Gastrocnemius medialis (tissue), 4 donors: ENCODE data around the gene MAP2K5.

Experiments
- POLR2A ChIP-seq, 2 donors: fragments of 450-650 bp; IDR thresholded peaks; one replicate each; pipeline ENCODE4 v1.6.1; 2017; ENCODE audit warnings: antibody characterized with exemption in 2 of 2, mild to moderate bottlenecking in 2 of 2, moderate library complexity in 2 of 2
- TF ChIP-seq, protein P1 (sequence below), 5 experiments: fragments of 450-650 bp in 3 of 5; fragments of 200-600 bp in 2 of 5; sonication (generic) in 2 of 5; IDR thresholded peaks in 4 of 5; conservative IDR thresholded peaks in 1 of 5; 1 replicate in 4 of 5; 2 replicates in 1 of 5; pipeline ENCODE4 v1.5.1; 2016 to 2019; ENCODE audit warnings: antibody characterized with exemption in 5 of 5, mild to moderate bottlenecking in 3 of 5, moderate library complexity in 3 of 5

DNA sequence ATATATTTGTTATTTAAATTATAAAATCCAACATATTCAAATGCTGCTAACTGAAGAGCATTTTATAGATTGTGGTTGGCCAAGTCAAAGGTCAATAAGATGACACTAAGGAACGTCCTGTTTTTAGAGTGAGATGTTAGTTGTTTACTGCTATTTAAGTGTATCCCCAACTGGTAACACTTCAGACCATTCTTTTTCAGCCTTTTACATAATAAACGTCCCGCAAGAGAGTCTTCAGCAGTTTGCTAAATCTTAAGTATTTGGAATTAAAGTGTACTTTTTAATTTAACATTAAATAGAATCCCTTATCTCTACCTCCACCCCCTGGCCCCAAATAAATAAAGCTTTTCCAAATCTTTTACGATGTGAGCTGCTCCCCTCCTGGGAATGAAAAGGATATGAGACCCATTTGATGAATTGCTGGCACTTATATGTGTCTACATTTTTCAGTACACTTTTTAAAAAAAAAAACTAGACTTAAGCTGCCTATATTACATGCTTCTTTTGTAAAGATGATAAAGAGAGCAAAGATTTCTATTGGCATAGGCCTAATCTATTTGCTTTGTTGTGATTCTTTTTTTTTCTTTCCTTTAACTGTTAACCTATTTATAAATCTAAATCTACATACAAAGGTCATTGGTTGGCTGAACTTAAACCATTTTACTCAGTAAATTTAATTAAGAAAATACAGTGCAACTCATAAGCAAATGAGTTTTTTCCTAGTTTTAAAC, 181.0 kb downstream of the MAP2K5 start:
- TF ChIP-seq, protein P1, sequence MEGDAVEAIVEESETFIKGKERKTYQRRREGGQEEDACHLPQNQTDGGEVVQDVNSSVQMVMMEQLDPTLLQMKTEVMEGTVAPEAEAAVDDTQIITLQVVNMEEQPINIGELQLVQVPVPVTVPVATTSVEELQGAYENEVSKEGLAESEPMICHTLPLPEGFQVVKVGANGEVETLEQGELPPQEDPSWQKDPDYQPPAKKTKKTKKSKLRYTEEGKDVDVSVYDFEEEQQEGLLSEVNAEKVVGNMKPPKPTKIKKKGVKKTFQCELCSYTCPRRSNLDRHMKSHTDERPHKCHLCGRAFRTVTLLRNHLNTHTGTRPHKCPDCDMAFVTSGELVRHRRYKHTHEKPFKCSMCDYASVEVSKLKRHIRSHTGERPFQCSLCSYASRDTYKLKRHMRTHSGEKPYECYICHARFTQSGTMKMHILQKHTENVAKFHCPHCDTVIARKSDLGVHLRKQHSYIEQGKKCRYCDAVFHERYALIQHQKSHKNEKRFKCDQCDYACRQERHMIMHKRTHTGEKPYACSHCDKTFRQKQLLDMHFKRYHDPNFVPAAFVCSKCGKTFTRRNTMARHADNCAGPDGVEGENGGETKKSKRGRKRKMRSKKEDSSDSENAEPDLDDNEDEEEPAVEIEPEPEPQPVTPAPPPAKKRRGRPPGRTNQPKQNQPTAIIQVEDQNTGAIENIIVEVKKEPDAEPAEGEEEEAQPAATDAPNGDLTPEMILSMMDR (IDR thresholded peaks at IDR 0.05 in 4 of 5, conservative IDR thresholded peaks at IDR 0.05 in 1 of 5), result no peak
- no peak for TF ChIP-seq POLR2A (IDR thresholded peaks at IDR 0.05)
